Epithelial cell of esophagus (primary cell): ENCODE data around the gene WWC2.

ENCODE experiments used
- DNase-seq: peaks from one replicate; pipeline ENCODE4 v3.0.0; 2010; ENCODE audit warnings: low read depth
- H3K4me3 ChIP-seq: 2 replicates; pipeline ENCODE4 v1.5.1; 2011; ENCODE audit warnings: mild to moderate bottlenecking, low read length, control low read depth
- TF ChIP-seq, protein P1 (sequence below): IDR thresholded peaks from 2 replicates; pipeline ENCODE4 v1.5.1; 2011; ENCODE audit warnings: low read depth, mild to moderate bottlenecking, low read length, control low read depth, inconsistent platforms; ENCODE audit not compliant: insufficient read depth; ENCODE audit errors: missing control alignments

The WWC2 gene

DNA sequence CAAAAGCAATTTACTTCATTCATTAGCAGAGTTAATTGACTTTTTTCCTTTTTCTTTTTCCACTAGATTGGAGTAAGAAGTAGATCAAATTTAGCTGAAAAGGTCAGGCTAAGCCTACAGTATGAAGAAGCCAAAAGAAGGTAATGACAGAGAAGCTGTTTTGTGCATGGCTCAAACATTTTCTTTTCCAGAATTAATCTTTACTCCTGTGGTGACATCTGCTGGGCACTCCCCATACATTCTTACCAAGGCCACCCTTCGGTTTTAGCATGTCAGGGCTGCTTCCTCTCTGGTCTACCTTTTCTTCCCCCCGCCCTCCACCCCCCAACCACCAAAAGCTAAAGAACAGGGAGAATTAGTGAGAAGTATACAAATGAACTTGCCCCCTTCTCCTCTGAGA is 150.8 kb downstream of the WWC2 start:
- DNase-seq, result peak; percentile 55
- TF ChIP-seq, protein P1, sequence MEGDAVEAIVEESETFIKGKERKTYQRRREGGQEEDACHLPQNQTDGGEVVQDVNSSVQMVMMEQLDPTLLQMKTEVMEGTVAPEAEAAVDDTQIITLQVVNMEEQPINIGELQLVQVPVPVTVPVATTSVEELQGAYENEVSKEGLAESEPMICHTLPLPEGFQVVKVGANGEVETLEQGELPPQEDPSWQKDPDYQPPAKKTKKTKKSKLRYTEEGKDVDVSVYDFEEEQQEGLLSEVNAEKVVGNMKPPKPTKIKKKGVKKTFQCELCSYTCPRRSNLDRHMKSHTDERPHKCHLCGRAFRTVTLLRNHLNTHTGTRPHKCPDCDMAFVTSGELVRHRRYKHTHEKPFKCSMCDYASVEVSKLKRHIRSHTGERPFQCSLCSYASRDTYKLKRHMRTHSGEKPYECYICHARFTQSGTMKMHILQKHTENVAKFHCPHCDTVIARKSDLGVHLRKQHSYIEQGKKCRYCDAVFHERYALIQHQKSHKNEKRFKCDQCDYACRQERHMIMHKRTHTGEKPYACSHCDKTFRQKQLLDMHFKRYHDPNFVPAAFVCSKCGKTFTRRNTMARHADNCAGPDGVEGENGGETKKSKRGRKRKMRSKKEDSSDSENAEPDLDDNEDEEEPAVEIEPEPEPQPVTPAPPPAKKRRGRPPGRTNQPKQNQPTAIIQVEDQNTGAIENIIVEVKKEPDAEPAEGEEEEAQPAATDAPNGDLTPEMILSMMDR, result peak; percentile 62
- no peak overlapping the region for H3K4me3 ChIP-seq

DNA sequence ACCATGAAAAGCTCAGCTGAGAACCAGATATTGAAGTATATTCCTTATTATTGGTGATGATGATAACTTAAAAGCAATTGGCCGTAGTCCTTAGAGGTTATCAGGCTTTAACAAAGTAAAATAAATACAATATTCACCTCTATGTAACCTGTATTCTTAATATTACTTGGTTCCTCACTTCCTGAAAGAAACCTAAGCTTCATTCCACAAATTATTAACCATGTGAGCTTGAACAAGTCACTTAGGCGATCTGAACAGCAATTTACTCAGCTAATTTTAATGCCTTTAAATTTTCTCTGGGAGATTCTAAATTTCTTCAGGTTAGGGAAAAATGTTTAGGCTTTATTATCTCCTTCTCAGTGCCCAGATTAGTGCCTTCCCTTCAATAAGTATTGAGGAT is 151.8 kb downstream of the WWC2 start:
- no peak overlapping the region for H3K4me3 ChIP-seq
- TF ChIP-seq, protein P1, result no peak
- DNase-seq, result no peak

DNA sequence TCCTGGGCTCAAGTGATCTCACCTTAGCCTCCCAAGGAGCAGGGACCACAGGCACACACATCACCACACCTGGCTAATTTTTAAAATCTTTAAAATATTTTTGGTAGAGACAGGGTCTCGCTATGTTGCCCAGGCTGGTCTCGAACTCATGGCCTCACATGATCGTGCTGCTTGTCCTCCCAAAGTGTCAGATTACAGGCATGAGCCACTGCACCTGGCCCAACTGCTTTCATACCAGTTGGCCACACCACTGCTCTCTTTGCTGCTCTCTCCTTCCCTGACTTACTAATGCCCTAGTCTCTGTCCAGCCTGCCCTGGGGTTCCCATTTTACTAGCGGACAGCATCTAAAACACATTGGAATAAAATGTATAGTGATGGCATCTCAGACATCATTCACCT is 153.9 kb downstream of the WWC2 start:
- DNase-seq, result no peak
- H3K4me3 ChIP-seq, result no peak overlapping the region
- TF ChIP-seq, protein P1, result no peak

DNA sequence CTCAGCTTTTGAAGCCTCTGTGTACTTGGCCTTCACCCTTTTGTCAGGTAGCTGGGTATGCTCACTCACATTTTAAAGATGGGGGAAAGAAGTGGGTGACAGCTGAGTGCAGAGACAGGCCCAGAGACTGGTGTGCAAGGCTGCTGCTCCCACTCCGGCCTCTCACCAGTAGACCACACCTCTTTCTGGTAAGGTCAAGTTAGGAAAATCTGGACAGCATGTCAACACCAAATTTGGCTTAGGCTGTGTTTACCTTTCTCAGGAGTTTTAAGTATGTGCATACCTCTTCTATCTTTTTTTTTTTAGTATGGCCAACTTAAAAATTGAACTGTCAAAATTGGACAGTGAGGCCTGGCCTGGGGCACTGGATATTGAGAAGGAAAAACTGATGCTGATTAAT is 154.4 kb downstream of the WWC2 start:
- H3K4me3 ChIP-seq, result no peak overlapping the region
- no peak for DNase-seq
- TF ChIP-seq, protein P1, result no peak

DNA sequence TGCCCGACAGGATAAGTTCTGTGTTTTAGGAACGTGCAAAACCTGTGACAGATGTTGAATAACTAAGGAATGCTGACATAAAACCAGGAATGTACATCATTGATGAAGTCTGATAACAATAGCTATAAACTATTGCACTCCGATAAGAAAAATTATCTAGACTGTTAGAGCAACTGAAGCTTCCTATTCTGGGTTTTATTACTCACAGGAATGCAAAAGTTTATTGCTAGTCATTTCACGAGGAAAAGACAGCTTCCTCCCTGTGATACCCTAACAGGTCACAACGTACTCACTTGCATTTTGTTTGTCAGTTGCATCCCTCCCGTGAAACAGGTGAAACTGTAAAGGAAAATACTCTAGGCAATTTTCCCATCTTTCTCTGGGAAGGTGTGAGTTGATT is 155.1 kb downstream of the WWC2 start:
- H3K4me3 ChIP-seq, result no peak overlapping the region
- TF ChIP-seq, protein P1, result no peak
- DNase-seq, result no peak

DNA sequence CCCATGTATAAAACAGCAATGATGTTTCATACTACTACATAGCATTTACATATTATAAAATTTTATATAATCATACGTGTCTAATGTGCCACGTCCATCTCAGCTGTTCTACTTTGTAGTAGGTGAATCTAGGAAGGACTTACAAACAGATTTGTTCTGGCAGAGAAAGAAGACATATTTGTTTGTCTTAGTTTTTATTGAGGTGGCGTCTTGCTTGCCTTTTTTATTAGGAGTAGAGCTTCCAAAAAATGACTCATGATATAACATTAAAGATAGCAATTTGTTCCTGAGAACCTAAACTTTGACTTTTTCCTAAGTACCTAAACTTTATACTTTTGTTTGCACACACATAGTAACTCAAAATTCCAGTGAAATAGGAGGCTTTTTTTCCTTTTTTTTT is 156.4 kb downstream of the WWC2 start:
- TF ChIP-seq, protein P1, result no peak
- DNase-seq, result no peak
- no peak overlapping the region for H3K4me3 ChIP-seq

DNA sequence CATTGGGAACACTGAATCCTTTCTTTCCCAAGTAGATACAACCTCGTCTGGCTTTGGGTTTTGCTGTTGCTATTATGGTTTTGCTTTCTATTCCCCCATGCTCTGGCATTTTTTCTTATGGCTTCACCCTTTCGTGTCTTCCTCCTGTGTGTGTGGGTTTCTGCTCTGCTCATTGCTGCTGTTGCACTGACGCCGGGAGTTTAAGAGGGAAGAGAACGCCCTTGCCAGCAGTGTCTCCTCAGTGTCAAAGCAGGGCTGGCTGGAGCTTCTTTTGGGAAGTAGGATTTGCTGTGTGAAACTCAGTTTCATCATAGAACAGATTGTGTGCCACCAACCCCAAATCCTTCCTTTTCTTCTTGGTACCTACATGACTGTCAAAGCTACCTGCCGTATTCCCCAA is 157.3 kb downstream of the WWC2 start:
- TF ChIP-seq, protein P1, result no peak
- DNase-seq, result no peak
- H3K4me3 ChIP-seq, result no peak overlapping the region
